Activated CD4-positive, alpha-beta T cell treated with anti-CD3 and anti-CD28 coated beads, Interleukin-2, amount 50 U/mL, for 4 hours (primary cell): ENCODE results near the gene PIGM.
"Not testable (repeated sequence)": the region's sequence is repeated elsewhere in the genome, so short reads cannot be mapped to it uniquely, and the experiment has no call there.

ENCODE experiments used
- DNase-seq, 2 experiments: peaks; one replicate each; pipeline ENCODE4 v3.0.0-alpha.2; 2020

Gene PIGM

GRCh38 chr1:160058087-160058486 is 26.3 kb upstream of the PIGM start:
- no peak for DNase-seq

DNA sequence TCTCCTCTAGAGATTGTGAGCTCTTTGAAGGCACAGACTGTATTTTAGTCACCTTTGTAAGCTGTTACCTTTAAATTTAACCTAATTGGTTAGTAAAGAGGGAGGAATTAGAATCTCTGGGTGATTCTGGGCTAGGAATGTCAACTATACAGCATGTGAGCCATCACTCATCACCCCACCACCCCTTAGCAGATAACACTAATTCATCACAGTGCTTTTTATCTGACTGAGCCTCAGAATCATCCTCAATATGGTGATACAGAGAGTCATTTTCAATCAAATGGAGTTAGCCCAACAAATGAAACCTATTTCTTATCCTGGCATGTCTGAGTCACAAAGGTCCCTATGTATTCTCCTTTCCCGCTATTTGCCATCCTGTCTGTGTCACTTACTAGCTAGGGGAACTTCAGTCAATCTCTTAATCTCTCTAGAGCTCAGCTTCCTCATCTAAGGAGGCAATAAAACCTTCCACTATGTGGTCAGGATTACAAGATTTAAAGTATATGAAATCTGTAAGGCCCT is 24.9 kb upstream of the PIGM start:
- no peak for DNase-seq

DNA sequence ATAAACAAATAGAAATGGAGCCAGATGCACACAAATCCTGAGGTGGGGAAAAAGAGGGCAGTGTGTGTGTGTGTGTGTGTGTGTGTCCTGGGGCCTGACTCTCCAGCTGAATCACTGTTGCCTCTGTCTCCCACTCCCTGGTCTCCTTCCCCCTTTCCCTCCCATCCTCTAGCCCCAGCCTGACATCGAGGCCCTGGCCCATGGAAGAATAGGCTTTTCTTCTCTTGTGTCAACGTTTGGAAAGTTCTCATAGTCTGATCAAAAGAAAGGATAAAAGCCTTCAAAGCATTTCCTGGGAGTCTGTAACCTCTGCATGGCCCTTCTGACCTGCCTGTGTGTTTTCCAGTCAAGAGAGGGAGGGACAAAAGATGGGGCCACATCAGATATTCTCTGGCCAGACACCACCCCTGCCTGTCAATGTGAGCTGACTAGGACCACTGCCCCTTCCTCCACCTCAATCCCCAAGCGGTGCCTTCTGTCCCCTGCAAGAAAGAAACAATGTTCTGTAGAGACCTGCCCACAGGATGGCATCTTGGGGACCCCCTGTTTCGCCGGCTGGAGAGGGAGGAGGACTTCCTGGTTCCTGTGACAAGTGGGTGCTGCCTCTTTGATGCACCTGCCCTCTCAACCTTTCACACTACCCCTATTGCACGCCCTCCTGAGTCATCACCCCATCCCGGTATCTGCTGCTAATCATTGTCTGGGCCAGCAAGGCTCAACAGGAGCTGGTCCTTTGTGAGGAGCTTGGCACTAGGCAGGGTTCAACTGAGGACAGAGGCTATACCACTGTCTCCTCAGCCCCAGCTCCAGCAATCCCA is 22.0 kb upstream of the PIGM start:
- no peak for DNase-seq

- DNase-seq, result no peak
These were observed 21.1 kb upstream of the PIGM start for GRCh38 chr1:160052936-160053335.

- no peak for DNase-seq
These were observed 18.8 kb upstream of the PIGM start for GRCh38 chr1:160050619-160051018.

GRCh38 chr1:160050182-160050581 is 18.4 kb upstream of the PIGM start:
- DNase-seq, result not testable (repeated sequence)

- DNase-seq, result no peak
These were observed 17.3 kb upstream of the PIGM start for GRCh38 chr1:160049101-160049500.

DNA sequence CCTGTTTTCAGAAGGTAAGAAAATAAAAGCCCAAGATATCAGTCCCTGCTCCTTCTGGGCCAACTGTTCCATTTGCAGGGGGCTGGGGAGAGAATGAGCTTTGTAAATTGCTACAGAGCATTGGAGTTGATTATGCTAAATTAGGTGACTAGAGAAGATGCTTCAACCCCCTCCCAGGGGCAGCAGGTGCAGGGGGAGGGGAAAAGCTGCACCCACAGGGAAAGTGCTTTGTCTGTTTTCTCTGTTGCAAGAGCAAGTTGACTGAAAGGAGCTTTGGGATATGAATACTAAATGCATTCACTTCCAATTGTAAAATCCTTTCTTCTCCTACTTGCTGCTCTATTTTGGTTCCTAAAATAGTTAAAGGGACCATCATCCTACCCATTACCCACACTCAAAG is 16.5 kb upstream of the PIGM start:
- DNase-seq, result no peak

DNA sequence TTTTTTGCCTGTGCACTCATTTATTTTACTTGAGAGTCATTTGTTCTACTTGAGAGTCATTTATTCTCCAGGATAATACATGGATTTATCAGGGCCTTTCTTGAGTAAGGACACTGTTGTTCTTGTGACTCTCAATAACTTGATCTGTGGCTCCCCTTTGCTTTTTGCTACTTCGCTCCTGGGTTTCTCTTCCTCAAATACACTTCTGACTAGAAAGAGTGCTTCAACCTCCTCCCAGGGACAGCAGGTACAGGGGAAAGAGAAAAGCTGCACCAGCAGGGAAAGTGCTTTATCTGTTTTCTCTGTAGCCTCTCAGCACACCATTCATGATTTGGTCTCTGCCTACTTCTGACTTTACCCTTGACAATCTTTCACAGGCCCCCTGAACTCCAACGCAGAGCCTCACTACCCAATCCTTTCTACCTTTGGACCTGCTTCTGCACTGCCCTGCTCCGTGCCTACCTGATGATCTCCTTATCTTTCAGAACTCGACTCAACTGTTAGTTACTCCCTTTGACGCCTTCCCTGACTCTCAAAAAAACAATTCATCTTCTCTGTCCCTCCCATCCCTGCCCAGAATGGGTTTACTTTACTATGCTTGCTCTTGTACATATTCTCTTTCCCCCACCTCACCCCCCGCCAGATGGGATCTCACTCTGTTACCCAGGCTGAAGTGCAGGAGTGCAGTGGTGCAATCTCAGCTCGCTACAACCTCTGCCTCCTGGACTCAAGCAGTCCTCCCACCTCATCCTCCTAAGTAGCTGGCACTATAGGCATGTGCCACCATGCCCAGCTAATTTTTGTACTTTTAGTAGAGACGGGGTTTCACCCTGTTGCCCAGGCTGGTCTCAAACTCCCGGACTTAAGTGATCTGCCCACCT is 15.6 kb upstream of the PIGM start:
- DNase-seq, result no peak

DNA sequence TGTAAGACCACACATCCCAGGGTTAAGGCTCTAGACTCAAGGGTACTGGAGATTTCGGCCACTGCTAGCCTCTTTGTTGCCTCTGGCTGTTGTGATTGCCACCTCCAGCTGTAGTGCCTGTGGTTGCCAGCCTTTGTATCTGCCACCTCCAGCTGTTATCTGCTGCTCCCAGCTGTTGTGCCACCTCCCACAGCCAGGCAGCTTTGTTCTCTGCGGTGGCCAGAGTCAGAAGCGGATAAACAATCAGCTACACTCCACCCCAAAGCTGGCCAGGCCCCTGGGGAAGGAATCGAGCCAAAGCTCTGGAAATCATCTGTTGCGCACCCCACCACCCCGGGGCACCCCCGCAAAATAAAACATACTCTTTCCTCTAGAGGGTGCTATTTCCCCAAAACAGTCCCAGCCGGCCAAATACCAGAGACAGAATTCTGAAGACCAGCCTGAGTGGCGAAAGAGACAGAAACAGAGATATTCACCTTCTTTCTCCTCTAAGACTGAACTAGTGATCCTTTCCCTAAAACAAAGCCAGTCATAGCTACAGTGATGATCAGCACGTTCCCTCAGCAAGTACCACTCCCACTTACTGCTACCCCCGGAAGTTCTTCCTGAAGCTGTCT is 14.8 kb upstream of the PIGM start:
- peak in 1 of 2 experiments; percentile 17 for DNase-seq

GRCh38 chr1:160045653-160046052 is 13.9 kb upstream of the PIGM start:
- no peak for DNase-seq

DNA sequence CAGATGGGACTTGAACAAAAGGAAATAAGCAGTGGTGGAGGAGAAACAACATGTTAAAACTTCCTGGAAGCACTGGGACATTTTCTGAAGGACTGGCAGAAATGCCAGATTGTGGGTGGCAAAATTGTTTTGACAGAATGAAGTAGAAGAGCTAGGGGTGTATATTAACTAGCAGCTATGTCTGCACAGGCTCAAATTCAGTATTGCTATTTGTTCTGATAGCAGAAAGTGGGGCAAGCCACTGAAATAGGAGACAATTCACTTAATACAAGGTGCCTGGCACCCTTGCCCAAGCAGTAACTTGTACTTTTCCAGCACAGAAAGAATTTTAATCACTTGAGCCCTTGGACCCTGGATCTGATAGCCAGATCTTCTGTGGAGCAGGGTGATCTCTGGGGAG is 11.8 kb upstream of the PIGM start:
- DNase-seq, result no peak

- no peak for DNase-seq
These were observed 8.7 kb upstream of the PIGM start for GRCh38 chr1:160040476-160040875.

DNA sequence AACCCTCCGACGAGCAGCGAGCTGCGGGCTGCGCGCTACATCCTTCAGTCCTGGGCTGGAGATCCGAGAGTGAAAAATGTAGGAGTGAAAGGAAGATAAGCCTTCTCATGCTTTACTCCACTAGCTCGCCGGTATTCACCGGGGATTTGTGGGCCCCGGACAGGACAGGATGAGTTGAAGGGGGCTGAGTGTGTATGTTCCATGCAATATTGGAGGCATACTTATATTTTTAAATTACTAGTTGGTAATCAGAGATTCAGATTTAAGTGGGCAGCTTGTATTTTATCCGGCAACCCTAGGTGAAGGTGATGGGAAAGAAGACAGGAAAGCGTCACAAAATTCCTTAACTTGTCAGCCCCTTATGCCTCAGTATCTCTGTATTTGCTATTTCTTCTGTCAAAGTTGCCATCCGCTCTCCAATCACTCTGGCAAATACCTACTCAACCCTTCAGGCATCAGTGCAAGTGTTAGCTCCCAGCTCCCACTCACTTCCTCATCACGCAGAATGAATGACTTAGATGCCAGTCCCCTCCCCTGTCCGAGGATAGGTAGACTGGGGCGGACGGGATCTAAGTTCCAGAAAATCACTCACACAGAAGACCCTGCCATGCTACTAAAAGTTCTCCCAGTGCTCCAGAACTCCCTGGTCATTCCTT is 503 bp upstream of the PIGM start:
- no peak for DNase-seq

- DNase-seq, result no peak
These were observed 979 bp downstream of the PIGM start for GRCh38 chr1:160030657-160031364.

GRCh38 chr1:160028426-160028825 is 3.4 kb downstream of the PIGM start:
- DNase-seq, result no peak

DNA sequence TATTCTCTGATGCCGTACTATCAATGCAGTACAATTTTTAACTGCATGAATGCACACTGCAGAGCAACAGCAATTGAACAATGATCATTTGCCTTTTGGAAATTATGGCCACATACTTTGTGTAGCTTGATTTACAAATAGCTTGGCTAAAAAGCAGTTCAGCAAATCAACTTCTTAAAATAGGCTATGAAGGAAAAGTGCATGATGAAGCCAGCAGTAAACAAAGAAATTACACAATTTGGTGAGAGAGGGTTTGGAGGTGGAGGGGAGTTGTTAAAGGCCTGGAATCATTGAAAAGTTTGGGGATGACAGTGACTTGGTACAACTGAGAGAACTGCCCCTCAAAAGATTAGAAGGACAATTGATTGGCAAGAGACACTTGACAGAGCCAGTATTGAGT is 6.5 kb downstream of the PIGM start:
- DNase-seq, result no peak

GRCh38 chr1:160024195-160024905 is 7.4 kb downstream of the PIGM start:
- DNase-seq, result no peak

DNA sequence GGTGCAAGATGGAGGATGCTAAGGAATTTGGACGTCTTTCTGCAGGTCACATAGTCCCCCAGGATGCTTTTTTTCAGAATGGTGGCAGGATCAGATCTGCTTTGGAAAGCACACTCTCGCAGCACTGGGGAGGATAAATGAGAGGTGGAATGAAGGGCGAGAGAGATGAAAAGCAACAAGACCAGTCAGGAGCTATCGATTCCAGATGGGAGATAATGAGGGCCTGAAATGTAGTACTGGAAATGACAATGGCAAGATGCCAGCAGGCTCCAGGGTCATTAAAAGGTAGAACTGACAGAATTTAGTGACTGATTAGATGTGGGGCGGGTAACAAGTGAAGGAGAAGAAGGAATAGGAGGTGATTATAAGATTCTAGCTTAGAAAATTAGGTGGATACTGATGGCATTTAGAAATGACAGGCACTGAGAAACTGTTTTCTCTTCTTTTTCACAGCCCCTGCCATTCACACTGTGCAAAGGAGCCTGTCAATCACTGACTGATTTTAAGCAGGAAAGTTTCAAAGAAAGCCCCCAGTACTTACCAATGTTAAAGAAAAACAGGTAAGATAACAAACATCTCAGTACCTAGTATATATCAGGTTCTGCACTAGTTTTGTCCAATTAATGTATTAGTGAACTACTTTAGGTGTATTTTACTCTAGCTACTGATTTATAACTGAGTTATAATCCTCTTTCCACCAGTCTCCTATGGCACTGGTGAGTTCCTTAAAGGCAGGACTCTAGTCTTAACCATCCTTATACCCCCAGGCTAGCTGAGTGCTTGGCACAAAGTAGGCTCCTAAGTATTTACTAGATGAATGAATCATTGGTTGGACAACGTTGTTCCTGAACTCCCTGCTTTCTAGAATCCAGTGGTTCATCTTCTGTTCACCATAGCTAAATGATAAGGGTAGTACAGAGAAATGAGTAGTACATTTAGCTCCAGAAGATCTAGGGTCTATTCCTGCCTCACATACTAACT is 9.2 kb downstream of the PIGM start:
- DNase-seq, result no peak

DNA sequence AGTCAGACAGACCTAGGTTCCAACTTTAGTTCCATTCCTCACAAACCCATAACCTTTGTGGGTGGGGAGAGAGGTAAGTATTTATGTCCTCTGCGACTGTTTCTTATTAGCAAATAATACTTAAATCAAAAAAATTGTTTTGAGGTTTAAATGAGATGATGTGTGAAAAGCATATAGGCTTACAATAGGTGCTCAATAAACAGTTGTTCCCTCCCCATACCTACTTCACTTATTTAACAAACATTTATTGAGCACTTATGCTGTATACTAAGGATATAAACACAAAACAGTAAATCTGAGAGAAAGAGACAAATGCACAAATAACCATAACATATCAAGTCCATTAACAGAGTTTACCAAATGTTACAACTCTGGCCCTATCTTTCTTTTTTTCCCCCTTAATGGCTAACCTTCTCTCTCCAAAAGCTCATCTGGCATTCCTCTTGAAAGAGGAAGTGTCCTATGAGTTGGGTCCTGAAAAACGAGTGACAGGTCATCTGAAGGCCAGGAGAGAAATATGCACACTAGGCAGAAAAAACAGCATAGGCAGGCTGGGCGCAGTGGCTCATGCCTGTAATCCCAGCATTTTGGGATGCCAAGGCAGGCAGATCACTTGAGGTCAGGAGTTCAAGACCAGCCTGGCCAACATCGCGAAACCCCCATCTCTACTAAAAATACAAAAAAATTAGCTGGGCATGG is 10.3 kb downstream of the PIGM start:
- DNase-seq, result no peak
